ENCODE results near the gene GSTO2.

Gene GSTO2

GRCh38 chr10:104324221-104324686 is 55.3 kb downstream of the GSTO2 start:
- DNase-seq (ENCODE audit: low read depth in 2 of 2, low spot score in 1 of 2) = no peak

DNA sequence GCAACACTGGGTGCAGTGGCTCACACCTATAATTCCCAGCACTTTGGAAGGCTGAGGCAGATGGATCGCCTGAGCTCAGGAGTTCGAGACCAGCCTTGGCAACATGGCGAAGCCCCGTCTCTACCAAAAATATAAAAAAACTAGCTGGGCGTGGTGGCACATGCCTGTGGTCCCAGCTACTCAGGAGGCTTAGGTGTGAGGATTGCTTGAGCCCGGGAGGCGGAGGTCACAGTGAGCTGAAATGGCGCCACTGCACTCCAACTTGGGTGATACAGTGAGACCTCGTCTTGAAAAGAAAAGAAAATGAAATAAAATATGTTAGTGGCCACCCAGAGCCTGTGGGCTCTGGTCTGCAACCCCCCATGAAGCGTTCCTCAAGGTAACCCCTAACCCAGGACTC is 55.9 kb downstream of the GSTO2 start:
- no peak for DNase-seq (ENCODE audit: low read depth in 2 of 2, low spot score in 1 of 2)

GRCh38 chr10:104325436-104326435 is 56.8 kb downstream of the GSTO2 start:
- DNase-seq (ENCODE audit: low read depth in 2 of 2, low spot score in 1 of 2) = no peak

DNA sequence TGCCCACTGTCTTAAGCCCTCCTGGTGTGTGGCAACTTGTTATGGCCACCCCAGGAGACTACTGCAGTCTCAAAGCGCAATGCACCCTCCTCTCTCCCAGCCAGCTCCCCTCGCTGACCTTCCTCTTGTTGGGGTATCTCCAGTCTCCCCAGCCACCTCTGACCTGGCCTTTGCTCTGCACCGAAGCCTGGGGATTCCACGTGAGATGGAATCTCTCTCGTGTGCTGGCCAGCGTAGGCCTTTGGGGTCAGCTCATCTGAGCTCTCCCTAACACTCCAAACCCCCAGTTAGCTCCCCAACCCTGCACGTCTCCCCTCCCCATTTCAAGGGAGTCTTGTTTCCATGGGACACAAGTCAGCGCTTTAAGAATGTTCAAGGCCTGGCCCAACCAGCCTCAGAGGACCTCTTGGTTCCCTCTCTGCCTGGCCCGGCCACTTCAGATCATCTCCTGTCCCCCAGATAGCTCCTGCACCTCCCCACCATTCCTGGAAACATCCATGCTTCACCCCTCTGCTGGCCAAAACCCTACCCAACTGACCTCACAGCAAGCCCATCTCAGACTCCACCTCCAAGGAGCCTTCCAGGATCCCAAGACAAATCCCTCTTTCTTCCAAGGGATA is 58.1 kb downstream of the GSTO2 start:
- DNase-seq (ENCODE audit: low read depth in 2 of 2, low spot score in 1 of 2) = no peak

GRCh38 chr10:104327745-104328645 is 59.0 kb downstream of the GSTO2 start:
- DNase-seq (ENCODE audit: low read depth in 2 of 2, low spot score in 1 of 2) = no peak

DNA sequence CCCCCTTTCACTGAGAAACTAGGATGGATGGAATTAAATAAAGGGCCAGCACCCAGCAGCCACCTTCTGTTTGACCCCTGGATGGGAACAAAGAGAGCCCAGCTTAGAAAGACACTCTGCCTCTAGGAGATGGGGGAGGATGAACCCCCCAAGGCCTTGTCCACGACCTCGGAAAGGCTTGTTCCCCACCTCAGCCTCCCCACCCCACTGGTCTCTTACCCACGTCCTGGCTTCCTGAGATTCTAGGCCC is 59.6 kb downstream of the GSTO2 start:
- DNase-seq (ENCODE audit: low read depth in 2 of 2, low spot score in 1 of 2) = no peak

DNA sequence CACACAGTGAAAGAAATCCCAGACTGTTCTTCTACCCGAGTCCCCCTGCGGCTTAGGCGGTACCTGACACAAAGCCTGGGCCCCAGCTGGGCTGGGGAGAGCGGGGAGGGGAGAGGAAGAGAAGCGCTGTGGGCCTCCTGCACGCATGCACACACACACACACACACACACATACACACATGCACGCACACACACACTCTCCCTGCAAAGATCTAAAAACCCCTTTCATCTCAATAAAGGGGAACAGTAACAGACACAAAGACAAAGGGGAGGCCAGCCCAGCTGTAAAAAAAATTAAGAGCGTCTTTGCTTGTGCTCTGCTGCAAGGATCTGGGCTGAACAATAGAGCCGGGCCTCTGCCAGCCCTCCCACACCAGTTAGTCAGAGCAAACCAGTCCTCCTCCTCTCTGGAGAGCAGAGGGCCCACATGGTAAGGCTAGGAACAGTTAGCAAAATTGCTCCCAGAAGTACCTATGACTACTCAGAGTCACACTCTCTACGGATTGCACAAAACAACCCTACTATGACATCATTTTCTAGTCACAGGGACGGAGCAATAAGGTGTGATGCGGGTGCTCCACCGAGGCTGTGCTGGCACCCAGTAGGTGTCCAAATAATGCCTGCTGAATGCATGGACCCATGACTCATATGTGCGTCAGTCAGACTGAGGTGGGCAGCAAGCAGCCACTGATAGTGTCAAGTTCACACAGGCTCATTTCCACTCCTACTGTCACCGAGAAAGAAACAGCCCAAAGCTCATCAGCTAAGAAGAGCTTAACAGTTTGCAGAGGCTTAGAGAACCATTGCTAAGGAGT is 60.1 kb downstream of the GSTO2 start:
- peak; percentile 35 to 45 for DNase-seq (ENCODE audit: low read depth in 2 of 2, low spot score in 1 of 2)

- DNase-seq (ENCODE audit: low read depth in 2 of 2, low spot score in 1 of 2) = no peak
These were observed 60.8 kb downstream of the GSTO2 start for GRCh38 chr10:104329735-104330134.

DNA sequence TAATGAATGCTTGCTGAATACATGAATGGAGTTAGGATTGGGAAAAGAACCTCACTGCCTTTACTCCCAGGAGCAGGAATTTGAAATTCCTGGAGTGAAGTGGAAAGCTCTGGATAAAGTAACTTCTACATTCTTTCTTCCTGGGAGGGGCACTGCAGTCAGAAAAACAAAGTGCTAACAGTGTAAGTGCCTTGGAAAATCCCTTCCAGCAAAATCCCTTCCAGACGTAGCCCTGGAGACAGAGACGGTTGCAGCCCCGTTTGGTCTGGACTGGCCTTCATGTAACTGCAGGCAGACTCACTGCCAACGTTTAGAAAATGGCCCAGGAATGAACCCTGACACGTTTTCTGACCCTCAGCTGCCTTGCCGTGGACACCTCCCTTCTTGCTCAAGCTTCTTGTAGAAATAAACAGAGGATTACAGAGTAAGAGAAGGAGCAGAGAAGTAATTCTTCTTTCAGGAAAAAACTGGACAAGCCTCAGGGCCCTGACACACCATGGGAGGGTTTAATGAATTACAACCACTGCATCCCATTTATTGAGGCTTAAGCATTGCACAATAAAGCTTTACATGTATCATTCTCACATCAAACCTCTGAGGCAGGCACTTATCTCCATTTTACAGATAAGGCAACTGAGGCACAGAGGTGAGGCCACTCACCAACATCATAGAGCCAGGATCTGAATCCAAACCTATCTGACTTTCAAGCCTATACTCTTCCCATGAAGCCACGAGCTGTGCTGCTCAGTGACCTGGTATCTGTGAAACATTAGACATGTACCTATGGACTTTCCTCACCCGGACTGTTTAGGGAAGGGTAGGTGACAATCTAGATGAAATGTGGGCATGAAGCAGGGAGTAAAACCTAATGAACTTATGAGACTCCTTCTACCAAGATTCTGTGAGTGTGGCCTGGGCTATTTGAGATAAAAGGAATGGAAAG is 61.5 kb downstream of the GSTO2 start:
- DNase-seq (ENCODE audit: low read depth in 2 of 2, low spot score in 1 of 2) = no peak

DNA sequence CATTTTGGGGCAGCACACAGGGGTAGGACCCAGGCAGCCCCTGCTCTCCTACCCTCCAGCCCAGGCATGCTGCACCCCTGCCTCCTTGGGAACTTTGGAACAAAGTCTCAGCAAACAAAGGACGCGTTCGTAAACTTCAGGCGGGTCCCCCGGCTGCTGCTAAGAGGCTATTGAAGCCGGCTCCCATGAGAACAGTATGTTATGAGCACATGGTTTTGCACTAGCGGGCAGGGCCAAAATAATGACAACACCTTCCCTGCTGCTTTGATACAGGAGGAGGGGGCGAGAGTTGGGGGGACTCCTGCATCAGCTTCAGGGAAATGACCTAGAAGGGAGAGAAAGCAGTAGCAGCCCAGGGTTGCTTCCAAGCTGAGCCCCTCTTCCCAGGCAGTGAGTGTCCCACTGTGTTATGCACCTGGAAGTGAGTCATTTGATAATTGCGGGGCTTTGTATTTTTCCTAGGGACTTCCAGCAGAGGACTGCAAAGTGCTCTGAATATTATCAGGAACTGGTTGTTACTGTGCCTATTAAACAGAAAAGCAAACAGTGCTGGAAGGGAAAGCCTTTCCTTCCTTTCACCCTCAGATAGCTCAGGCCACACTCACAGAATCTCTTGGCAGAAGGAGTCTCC is 62.3 kb downstream of the GSTO2 start:
- no peak for DNase-seq (ENCODE audit: low read depth in 2 of 2, low spot score in 1 of 2)

DNA sequence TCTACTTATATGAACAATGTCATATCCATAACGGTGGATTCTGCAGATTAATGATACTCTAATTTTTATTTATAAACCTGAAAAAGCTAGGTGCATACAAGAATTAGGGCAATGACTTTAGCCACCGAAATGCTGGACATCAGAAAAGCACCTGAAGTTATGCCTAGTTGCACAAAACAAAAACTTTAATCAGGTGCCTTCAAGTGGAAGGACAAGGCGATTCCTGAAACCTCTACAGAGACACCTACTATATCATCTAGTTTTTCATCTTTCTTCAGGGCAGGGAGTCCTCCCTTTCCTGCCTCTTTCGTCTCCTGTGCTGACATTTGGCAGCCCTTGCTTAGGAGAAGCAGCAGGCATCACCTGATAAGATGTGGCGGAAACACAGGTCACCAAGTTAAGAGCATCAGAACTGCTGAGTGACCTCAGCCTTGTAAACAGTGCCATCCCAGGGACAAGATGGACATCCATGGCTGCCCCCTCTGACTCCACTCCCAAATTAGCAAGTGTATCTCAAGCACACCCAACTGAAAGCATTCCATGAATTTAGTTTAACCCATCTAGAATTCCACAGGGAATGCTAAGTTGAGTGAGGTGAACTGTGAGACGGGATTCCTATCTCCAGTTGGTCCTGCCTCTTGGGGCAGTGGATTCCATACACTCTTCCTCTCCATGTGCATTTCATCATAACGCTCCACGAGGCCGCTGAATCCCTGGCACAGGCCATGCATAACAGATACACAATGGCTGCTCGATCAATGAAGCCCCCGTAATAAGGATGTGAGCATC is 63.5 kb downstream of the GSTO2 start:
- no peak for DNase-seq (ENCODE audit: low read depth in 2 of 2, low spot score in 1 of 2)

GRCh38 chr10:104333032-104333727 is 64.2 kb downstream of the GSTO2 start:
- DNase-seq (ENCODE audit: low read depth in 2 of 2, low spot score in 1 of 2) = peak; percentile 51 to 52

GRCh38 chr10:104333728-104334373 is 64.9 kb downstream of the GSTO2 start:
- no peak for DNase-seq (ENCODE audit: low read depth in 2 of 2, low spot score in 1 of 2)

DNA sequence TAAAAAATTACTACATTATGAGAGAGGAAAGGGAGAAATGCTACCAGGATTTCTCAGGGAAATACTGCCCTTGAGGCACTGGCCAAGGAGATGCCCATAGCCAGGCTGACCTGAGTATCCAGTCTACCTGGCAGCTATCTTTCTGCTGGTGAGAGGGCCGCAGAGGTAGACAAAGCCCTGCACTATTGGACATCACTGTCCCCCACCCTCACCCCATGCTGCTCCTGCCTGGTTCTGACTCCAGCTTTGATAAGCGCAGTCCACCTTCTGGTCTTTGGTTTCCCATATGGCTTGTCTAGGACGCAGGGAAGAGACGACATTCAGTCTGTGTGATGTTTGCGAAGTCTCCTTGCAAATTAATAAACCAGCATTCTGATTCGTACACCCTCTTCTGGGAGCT is 65.6 kb downstream of the GSTO2 start:
- DNase-seq (ENCODE audit: low read depth in 2 of 2, low spot score in 1 of 2) = no peak

- no peak for DNase-seq (ENCODE audit: low read depth in 2 of 2, low spot score in 1 of 2)
These were observed 66.1 kb downstream of the GSTO2 start for GRCh38 chr10:104334965-104335650.

GRCh38 chr10:104336821-104337467 is 68.0 kb downstream of the GSTO2 start:
- no peak for DNase-seq (ENCODE audit: low read depth in 2 of 2, low spot score in 1 of 2)
